ENCODE results near the gene ILF3. TPM values are rescaled to one million over a fixed set of nuclear protein-coding genes. Genes with fewer than 3 reads are reported as not detected.

The ILF3 gene
- polyA plus RNA-seq, 2 of the 4 experiments (the other 2 are of a cell fraction): 142 to 197 TPM

DNA sequence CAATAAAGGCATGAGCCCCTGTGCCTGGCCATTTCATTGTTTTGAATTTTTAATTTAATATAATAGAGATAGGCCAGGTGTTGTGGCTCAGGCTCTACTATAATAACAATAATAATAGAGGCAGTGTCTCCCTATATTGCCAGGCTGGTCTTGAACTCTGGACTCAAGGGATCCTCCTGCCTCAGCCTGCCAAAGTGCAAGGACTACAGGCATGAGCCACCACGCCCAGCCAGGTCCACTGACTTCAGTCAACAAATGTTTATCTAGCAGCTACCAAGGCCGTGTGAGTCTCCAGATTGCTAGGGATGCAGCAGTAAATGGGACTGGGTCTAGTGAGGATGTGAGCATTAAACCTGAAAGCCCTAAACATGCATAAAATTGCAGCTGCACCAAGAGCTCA is 13.8 kb upstream of the ILF3 start:
- POLR2A ChIA-PET: no interaction called here
- FAIRE-seq: no peak

DNA sequence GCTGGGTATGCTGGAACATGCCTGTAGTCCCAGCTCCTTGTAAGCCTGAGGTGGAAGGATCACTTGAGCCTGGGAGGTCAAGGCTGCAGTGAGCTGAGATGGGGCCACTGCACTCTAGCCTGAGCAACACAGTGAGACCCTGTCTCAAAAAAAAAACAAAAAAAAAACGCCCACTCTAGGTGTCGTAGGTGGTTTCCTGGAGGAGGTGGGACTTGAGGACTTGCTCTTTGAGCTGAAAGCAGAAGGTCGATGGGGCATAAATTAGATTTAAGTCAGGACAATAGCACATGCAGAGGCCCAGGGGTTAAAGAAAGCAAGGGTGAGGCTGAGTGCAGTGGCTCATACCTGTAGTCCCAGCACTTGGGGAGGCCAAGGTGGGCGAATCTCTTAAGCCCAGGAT is 12.9 kb upstream of the ILF3 start:
- POLR2A ChIA-PET: no interaction called here
- WGBS (ENCODE audit: missing lambda C conversion rate): 60% methylated on average over 4 of the region's 4 CpGs
- Histone ChIP-seq H3K9me3 (no peaks in the 10 kb centered on the region), H3K4me1 (no peaks in the 10 kb centered on the region), H3K4me3 (no peak overlapping the region), H3K4me2 (no peak overlapping the region), H3K27ac (no peak overlapping the region)
- DNase-seq (ENCODE audit: low read depth in 1 of 2, low spot score in 1 of 2) (no peak), ATAC-seq (no peak), FAIRE-seq (no peak)
- CTCF ChIA-PET: interaction anchor here (0.6 to 11.3 kb wide), 9 partner anchors 13 to 138 kb away, joined by 3 to 296 read pairs (median 4); no protein-coding TSS in a partner anchor
- TF ChIP-seq NPAS2 (CRISPR knock-in tag; IDR thresholded peaks at IDR 0.05; ENCODE audit: borderline replicate concordance) (no peak), HOXB5 (CRISPR knock-in tag; IDR thresholded peaks at IDR 0.05) (no peak), HDAC2 (IDR thresholded peaks at IDR 0.05) (no peak), FOSB (CRISPR knock-in tag; IDR thresholded peaks at IDR 0.05) (no peak), CEBPB (IDR thresholded peaks at IDR 0.05) (no peak), TP53 (CRISPR knock-in tag; IDR thresholded peaks at IDR 0.05) (no peak), CBX8 (IDR thresholded peaks at IDR 0.05) (no peak), NFE2L2 (conservative IDR thresholded peaks at IDR 0.05; ENCODE audit: low read length) (no peak), EHF (CRISPR knock-in tag; IDR thresholded peaks at IDR 0.05) (no peak), NR3C1 (IDR thresholded peaks at IDR 0.05) (no peak)
- TF ChIP-seq, protein P1, sequence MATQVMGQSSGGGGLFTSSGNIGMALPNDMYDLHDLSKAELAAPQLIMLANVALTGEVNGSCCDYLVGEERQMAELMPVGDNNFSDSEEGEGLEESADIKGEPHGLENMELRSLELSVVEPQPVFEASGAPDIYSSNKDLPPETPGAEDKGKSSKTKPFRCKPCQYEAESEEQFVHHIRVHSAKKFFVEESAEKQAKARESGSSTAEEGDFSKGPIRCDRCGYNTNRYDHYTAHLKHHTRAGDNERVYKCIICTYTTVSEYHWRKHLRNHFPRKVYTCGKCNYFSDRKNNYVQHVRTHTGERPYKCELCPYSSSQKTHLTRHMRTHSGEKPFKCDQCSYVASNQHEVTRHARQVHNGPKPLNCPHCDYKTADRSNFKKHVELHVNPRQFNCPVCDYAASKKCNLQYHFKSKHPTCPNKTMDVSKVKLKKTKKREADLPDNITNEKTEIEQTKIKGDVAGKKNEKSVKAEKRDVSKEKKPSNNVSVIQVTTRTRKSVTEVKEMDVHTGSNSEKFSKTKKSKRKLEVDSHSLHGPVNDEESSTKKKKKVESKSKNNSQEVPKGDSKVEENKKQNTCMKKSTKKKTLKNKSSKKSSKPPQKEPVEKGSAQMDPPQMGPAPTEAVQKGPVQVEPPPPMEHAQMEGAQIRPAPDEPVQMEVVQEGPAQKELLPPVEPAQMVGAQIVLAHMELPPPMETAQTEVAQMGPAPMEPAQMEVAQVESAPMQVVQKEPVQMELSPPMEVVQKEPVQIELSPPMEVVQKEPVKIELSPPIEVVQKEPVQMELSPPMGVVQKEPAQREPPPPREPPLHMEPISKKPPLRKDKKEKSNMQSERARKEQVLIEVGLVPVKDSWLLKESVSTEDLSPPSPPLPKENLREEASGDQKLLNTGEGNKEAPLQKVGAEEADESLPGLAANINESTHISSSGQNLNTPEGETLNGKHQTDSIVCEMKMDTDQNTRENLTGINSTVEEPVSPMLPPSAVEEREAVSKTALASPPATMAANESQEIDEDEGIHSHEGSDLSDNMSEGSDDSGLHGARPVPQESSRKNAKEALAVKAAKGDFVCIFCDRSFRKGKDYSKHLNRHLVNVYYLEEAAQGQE (IDR thresholded peaks at IDR 0.05): no peak
- TF ChIP-seq, protein P2, sequence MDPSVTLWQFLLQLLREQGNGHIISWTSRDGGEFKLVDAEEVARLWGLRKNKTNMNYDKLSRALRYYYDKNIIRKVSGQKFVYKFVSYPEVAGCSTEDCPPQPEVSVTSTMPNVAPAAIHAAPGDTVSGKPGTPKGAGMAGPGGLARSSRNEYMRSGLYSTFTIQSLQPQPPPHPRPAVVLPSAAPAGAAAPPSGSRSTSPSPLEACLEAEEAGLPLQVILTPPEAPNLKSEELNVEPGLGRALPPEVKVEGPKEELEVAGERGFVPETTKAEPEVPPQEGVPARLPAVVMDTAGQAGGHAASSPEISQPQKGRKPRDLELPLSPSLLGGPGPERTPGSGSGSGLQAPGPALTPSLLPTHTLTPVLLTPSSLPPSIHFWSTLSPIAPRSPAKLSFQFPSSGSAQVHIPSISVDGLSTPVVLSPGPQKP (IDR thresholded peaks at IDR 0.05; ENCODE audit: low read depth, low read length): no peak
- TF ChIP-seq, protein P3, sequence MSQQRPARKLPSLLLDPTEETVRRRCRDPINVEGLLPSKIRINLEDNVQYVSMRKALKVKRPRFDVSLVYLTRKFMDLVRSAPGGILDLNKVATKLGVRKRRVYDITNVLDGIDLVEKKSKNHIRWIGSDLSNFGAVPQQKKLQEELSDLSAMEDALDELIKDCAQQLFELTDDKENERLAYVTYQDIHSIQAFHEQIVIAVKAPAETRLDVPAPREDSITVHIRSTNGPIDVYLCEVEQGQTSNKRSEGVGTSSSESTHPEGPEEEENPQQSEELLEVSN (IDR thresholded peaks at IDR 0.05; ENCODE audit: borderline replicate concordance, low read depth): no peak
- TF ChIP-seq, protein P4, sequence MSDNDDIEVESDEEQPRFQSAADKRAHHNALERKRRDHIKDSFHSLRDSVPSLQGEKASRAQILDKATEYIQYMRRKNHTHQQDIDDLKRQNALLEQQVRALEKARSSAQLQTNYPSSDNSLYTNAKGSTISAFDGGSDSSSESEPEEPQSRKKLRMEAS (IDR thresholded peaks at IDR 0.05): no peak

More for the DNA sequence above, 13.8 kb upstream of the ILF3 start:
- ATAC-seq: no peak
- H3K4me3 ChIP-seq: no peak overlapping the region
- DNase-seq (ENCODE audit: low read depth in 1 of 2, low spot score in 1 of 2): no peak
- no peaks in the 10 kb centered on the region for H3K4me1 ChIP-seq
- H3K9me3 ChIP-seq: no peaks in the 10 kb centered on the region
- CTCF ChIA-PET: interaction anchor here (0.6 to 11.3 kb wide), 4 partner anchors 37 to 129 kb away, joined by 3 to 296 read pairs (median 3); no protein-coding TSS in a partner anchor
- 26% methylated on average over 2 of the region's 2 CpGs for WGBS (ENCODE audit: missing lambda C conversion rate)
- TF ChIP-seq, protein P5, sequence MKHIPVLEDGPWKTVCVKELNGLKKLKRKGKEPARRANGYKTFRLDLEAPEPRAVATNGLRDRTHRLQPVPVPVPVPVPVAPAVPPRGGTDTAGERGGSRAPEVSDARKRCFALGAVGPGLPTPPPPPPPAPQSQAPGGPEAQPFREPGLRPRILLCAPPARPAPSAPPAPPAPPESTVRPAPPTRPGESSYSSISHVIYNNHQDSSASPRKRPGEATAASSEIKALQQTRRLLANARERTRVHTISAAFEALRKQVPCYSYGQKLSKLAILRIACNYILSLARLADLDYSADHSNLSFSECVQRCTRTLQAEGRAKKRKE (CRISPR knock-in tag; IDR thresholded peaks at IDR 0.05; ENCODE audit: low read depth): no peak
- TF ChIP-seq CBX2 (IDR thresholded peaks at IDR 0.05; ENCODE audit: borderline replicate concordance, low read depth) (no peak), BHLHE40 (IDR thresholded peaks at IDR 0.05; ENCODE audit: low read depth, low read length) (no peak), SREBF2 (IDR thresholded peaks at IDR 0.05) (no peak), MAFK (IDR thresholded peaks at IDR 0.05; ENCODE audit: partially characterized antibody) (no peak), ZNF302 (CRISPR knock-in tag; IDR thresholded peaks at IDR 0.05) (no peak), TFCP2L1 (CRISPR knock-in tag; IDR thresholded peaks at IDR 0.05) (no peak), ZC3H11A (IDR thresholded peaks at IDR 0.05) (no peak)
- TF ChIP-seq, protein P2 (IDR thresholded peaks at IDR 0.05; ENCODE audit: low read depth, low read length): no peak
- TF ChIP-seq, protein P6, sequence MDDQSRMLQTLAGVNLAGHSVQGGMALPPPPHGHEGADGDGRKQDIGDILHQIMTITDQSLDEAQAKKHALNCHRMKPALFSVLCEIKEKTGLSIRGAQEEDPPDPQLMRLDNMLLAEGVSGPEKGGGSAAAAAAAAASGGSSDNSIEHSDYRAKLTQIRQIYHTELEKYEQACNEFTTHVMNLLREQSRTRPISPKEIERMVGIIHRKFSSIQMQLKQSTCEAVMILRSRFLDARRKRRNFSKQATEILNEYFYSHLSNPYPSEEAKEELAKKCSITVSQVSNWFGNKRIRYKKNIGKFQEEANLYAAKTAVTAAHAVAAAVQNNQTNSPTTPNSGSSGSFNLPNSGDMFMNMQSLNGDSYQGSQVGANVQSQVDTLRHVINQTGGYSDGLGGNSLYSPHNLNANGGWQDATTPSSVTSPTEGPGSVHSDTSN (IDR thresholded peaks at IDR 0.05): no peak
- no peak overlapping the region for H3K27ac ChIP-seq
- no peak overlapping the region for H3K4me2 ChIP-seq
